ENCODE data around the gene TBC1D9. TPM values are rescaled to one million over a fixed set of nuclear protein-coding genes. Genes with fewer than 3 reads are reported as not detected.

TBC1D9 gene
- total RNA-seq, 1 experiment from 2014 or later = 21.7 TPM

GRCh38 chr4:140757232-140757630 is 1.0 kb upstream of the TBC1D9 start:
- no peaks in the 10 kb centered on the region for H3K27me3 ChIP-seq (ENCODE audit: control insufficient read depth, insufficient read depth, low read length)
- peak overlapping the region; percentile 74 for H3K27ac ChIP-seq (ENCODE audit: low read length)
- intact Hi-C loops (cut with micrococcal nuclease; ENCODE audit: unreplicated experiment) (no loop called here), in situ Hi-C loops (cut with HindIII; ENCODE audit: low pct_unique_long_range_greater_than_20kb, low sequenced_read_pairs) (no loop called here)
- peak overlapping the region; percentile 61 to 76 for H3K4me3 ChIP-seq (ENCODE audit: low read depth in 2 of 2, low read length in 2 of 2)
- H3K36me3 ChIP-seq (ENCODE audit: control insufficient read depth, insufficient read depth, low read length) = no peaks in the 10 kb centered on the region; the same call in 1 of the 2 replicates
- peaks cover 7% of the 10 kb centered on the region for H3K4me1 ChIP-seq (ENCODE audit: control insufficient read depth, insufficient read depth, low read length)
- TF ChIP-seq TCF7L2 (IDR thresholded peaks at IDR 0.05; ENCODE audit: low read depth, low read length) (no peak), CTCF (IDR thresholded peaks at IDR 0.05) (no peak), REST (IDR thresholded peaks at IDR 0.05; ENCODE audit: insufficient read depth in 1 of 2, low read depth in 2 of 2, low read length in 1 of 2) (no peak), SIN3A (IDR thresholded peaks at IDR 0.05; ENCODE audit: borderline replicate concordance, insufficient read depth, low read depth, low read length) (no peak), POLR2AphosphoS5 (IDR thresholded peaks at IDR 0.05; ENCODE audit: low read depth, low read length) (no peak)
- no peaks in the 10 kb centered on the region for H3K9me3 ChIP-seq (ENCODE audit: control insufficient read depth, insufficient read depth, low read depth, low read length)
- ChIA-PET CTCF (no interaction called here), POLR2A (no interaction called here)
- no TSS peak for BruUV-seq (replicated peaks)
- DNase-seq (ENCODE audit: low read depth, low spot score) (no peak), ATAC-seq (no peak)

GRCh38 chr4:140755774-140756318 is 339 bp downstream of the TBC1D9 start:
- H3K4me1 ChIP-seq (ENCODE audit: control insufficient read depth, insufficient read depth, low read length) = peaks cover 7% of the 10 kb centered on the region
- in situ Hi-C loops (cut with HindIII; ENCODE audit: low pct_unique_long_range_greater_than_20kb, low sequenced_read_pairs) (no loop called here), intact Hi-C loops (cut with micrococcal nuclease; ENCODE audit: unreplicated experiment) (no loop called here)
- no peaks in the 10 kb centered on the region; the same call in 1 of the 2 replicates for H3K36me3 ChIP-seq (ENCODE audit: control insufficient read depth, insufficient read depth, low read length)
- ATAC-seq (peak; percentile 70), DNase-seq (ENCODE audit: low read depth, low spot score) (no peak)
- peak overlapping the region; percentile 61 to 76 for H3K4me3 ChIP-seq (ENCODE audit: low read depth in 2 of 2, low read length in 2 of 2)
- no peaks in the 10 kb centered on the region for H3K9me3 ChIP-seq (ENCODE audit: control insufficient read depth, insufficient read depth, low read depth, low read length)
- no peak for TF ChIP-seq CTCF (IDR thresholded peaks at IDR 0.05)
- TF ChIP-seq POLR2AphosphoS5 (IDR thresholded peaks at IDR 0.05; ENCODE audit: low read depth, low read length) = no peak
- no peak for TF ChIP-seq SIN3A (IDR thresholded peaks at IDR 0.05; ENCODE audit: borderline replicate concordance, insufficient read depth, low read depth, low read length)
- TF ChIP-seq REST (IDR thresholded peaks at IDR 0.05; ENCODE audit: insufficient read depth in 1 of 2, low read depth in 2 of 2, low read length in 1 of 2) = no peak
- TF ChIP-seq TCF7L2 (IDR thresholded peaks at IDR 0.05; ENCODE audit: low read depth, low read length) = peak; percentile 31; the same call in 1 of the 2 replicates
- ChIA-PET CTCF (interaction anchor here (0.5 kb wide), 1 partner anchor 16 kb away, joined by 4 read pairs; no protein-coding TSS in a partner anchor), POLR2A (interaction anchor here (0.6 kb wide), 1 partner anchor 61 kb away, joined by 3 read pairs; no protein-coding TSS in a partner anchor)
- BruUV-seq (replicated peaks) = no TSS peak
- H3K27me3 ChIP-seq (ENCODE audit: control insufficient read depth, insufficient read depth, low read length) = no peaks in the 10 kb centered on the region
- peak overlapping the region; percentile 78 for H3K27ac ChIP-seq (ENCODE audit: low read length)
